Measurements from ENCODE around the gene CD276.
"Not testable (repeated sequence)": the region's sequence is repeated elsewhere in the genome, so short reads cannot be mapped to it uniquely, and the experiment has no call there.

CD276 gene

GRCh38 chr15:73684581-73685455 is 635 bp downstream of the CD276 start:
- peak; percentile 20 for DNase-seq

- no peak for DNase-seq
Observed at GRCh38 chr15:73685981-73686380, 1.8 kb downstream of the CD276 start.

GRCh38 chr15:73686781-73687256 is 2.6 kb downstream of the CD276 start:
- peak; percentile 53 for DNase-seq

- no peak for DNase-seq
Observed at GRCh38 chr15:73687351-73687750, 3.2 kb downstream of the CD276 start.

- DNase-seq = no peak
Observed at GRCh38 chr15:73688455-73688854, 4.3 kb downstream of the CD276 start.

- no peak for DNase-seq
Observed at GRCh38 chr15:73691396-73691795, 7.2 kb downstream of the CD276 start.

- no peak for DNase-seq
Observed at GRCh38 chr15:73694419-73694818, 10.2 kb downstream of the CD276 start.

- DNase-seq = no peak
Observed at GRCh38 chr15:73695773-73696640, 11.8 kb downstream of the CD276 start.

GRCh38 chr15:73696641-73697001 is 12.4 kb downstream of the CD276 start:
- no peak for DNase-seq

GRCh38 chr15:73697033-73697467 is 12.9 kb downstream of the CD276 start:
- DNase-seq = peak; percentile 68

GRCh38 chr15:73699249-73700040 is 15.3 kb downstream of the CD276 start:
- no peak for DNase-seq

- peak; percentile 63 for DNase-seq
Observed at GRCh38 chr15:73700041-73700842, 16.1 kb downstream of the CD276 start.

GRCh38 chr15:73702311-73703239 is 18.4 kb downstream of the CD276 start:
- DNase-seq = not testable (repeated sequence)

GRCh38 chr15:73703601-73704000 is 19.4 kb downstream of the CD276 start:
- DNase-seq = not testable (repeated sequence)

GRCh38 chr15:73704142-73704868 is 20.1 kb downstream of the CD276 start:
- not testable (repeated sequence) for DNase-seq

- peak; percentile 1 for DNase-seq
Observed at GRCh38 chr15:73704869-73705645, 20.9 kb downstream of the CD276 start.

GRCh38 chr15:73708691-73709090 is 24.5 kb downstream of the CD276 start:
- no peak for DNase-seq

- DNase-seq = no peak
Observed at GRCh38 chr15:73709241-73709640, 25.1 kb downstream of the CD276 start.

GRCh38 chr15:73709686-73710085 is 25.5 kb downstream of the CD276 start:
- DNase-seq = no peak

All from kidney glomerular epithelial cell (primary cell).